Measurements from ENCODE around the gene TM4SF18. TPM values are rescaled to one million over a fixed set of nuclear protein-coding genes. Genes with fewer than 3 reads are reported as not detected.
A peak's percentile ranks its signal among the peaks of the same experiment; 100 is the strongest.
"Not testable (repeated sequence)": the region's sequence is repeated elsewhere in the genome, so short reads cannot be mapped to it uniquely, and the experiment has no call there.

The TM4SF18 gene
- total RNA-seq, 2 experiments from 2014 or later = not detected

GRCh38 chr3:149356044-149356592, 22.7 kb upstream of the TM4SF18 start:
- DNase-seq (no peak), ATAC-seq (ENCODE audit: low read depth) (no peak)
- Mint-ChIP-seq H3K9me3 (no peaks in the 10 kb centered on the region), H3K27ac (no peak overlapping the region), H3K4me1 (no peaks in the 10 kb centered on the region), H3K36me3 (no peaks in the 10 kb centered on the region), H3K4me3 (no peak overlapping the region), H3K27me3 (peaks cover 17% of the 10 kb centered on the region)
- POLR2A ChIA-PET = no interaction called here

GRCh38 chr3:149353581-149354184, 20.2 kb upstream of the TM4SF18 start:
- Mint-ChIP-seq H3K9me3 (no peaks in the 10 kb centered on the region), H3K4me1 (no peaks in the 10 kb centered on the region), H3K27me3 (peaks cover 31% of the 10 kb centered on the region), H3K36me3 (no peaks in the 10 kb centered on the region), H3K27ac (no peak overlapping the region), H3K4me3 (no peak overlapping the region)
- ATAC-seq (ENCODE audit: low read depth) (no peak), DNase-seq (no peak)
- POLR2A ChIA-PET = no interaction called here

- Mint-ChIP-seq H3K27me3 (peaks cover 35% of the 10 kb centered on the region), H3K4me3 (no peak overlapping the region), H3K27ac (no peak overlapping the region), H3K36me3 (no peaks in the 10 kb centered on the region), H3K4me1 (no peaks in the 10 kb centered on the region), H3K9me3 (no peaks in the 10 kb centered on the region)
- POLR2A ChIA-PET = no interaction called here
- DNase-seq (peak; percentile 30), ATAC-seq (ENCODE audit: low read depth) (peak; percentile 52)
Measured at GRCh38 chr3:149352556-149352955, 19.1 kb upstream of the TM4SF18 start.

GRCh38 chr3:149343951-149344350, 10.5 kb upstream of the TM4SF18 start:
- no peak for ATAC-seq (ENCODE audit: low read depth)
- POLR2A ChIA-PET = no interaction called here
- H3K4me3 Mint-ChIP-seq = no peak overlapping the region
- no peak overlapping the region for H3K27ac Mint-ChIP-seq
- H3K9me3 Mint-ChIP-seq = no peaks in the 10 kb centered on the region
- H3K4me1 Mint-ChIP-seq = no peaks in the 10 kb centered on the region
- H3K27me3 Mint-ChIP-seq = peaks cover 44% of the 10 kb centered on the region
- no peak for DNase-seq
- no peaks in the 10 kb centered on the region for H3K36me3 Mint-ChIP-seq

- DNase-seq (no peak), ATAC-seq (ENCODE audit: low read depth) (no peak)
- Mint-ChIP-seq H3K4me3 (no peak overlapping the region), H3K9me3 (no peaks in the 10 kb centered on the region), H3K27me3 (peaks cover 37% of the 10 kb centered on the region), H3K27ac (no peak overlapping the region), H3K36me3 (peaks cover 1% of the 10 kb centered on the region), H3K4me1 (no peaks in the 10 kb centered on the region)
- POLR2A ChIA-PET = no interaction called here
Measured at GRCh38 chr3:149342413-149343380, 9.3 kb upstream of the TM4SF18 start.

GRCh38 chr3:149340310-149340933, 7.0 kb upstream of the TM4SF18 start:
- H3K9me3 Mint-ChIP-seq = no peaks in the 10 kb centered on the region
- H3K36me3 Mint-ChIP-seq = peaks cover 1% of the 10 kb centered on the region
- H3K4me3 Mint-ChIP-seq = no peak overlapping the region
- peaks cover 29% of the 10 kb centered on the region for H3K27me3 Mint-ChIP-seq
- POLR2A ChIA-PET = no interaction called here
- no peaks in the 10 kb centered on the region for H3K4me1 Mint-ChIP-seq
- DNase-seq = no peak
- no peak overlapping the region for H3K27ac Mint-ChIP-seq
- ATAC-seq (ENCODE audit: low read depth) = no peak

- Mint-ChIP-seq H3K27me3 (peaks cover 25% of the 10 kb centered on the region), H3K36me3 (peaks cover 1% of the 10 kb centered on the region), H3K9me3 (no peaks in the 10 kb centered on the region), H3K4me1 (no peaks in the 10 kb centered on the region), H3K27ac (no peak overlapping the region), H3K4me3 (no peak overlapping the region)
- no peak for DNase-seq
- POLR2A ChIA-PET = no interaction called here
- ATAC-seq (ENCODE audit: low read depth) = no peak
Measured at GRCh38 chr3:149339931-149340309, 6.5 kb upstream of the TM4SF18 start.

- H3K4me1 Mint-ChIP-seq; H3K9me3 Mint-ChIP-seq; H3K27ac Mint-ChIP-seq; POLR2A ChIA-PET; H3K4me3 Mint-ChIP-seq; DNase-seq; ATAC-seq (ENCODE audit: low read depth); H3K36me3 Mint-ChIP-seq: not testable (repeated sequence)
- peaks cover 18% of the 10 kb centered on the region for H3K27me3 Mint-ChIP-seq
Measured at GRCh38 chr3:149337486-149337885, 4.0 kb upstream of the TM4SF18 start.

- POLR2A ChIA-PET = no interaction called here
- Mint-ChIP-seq H3K4me1 (no peaks in the 10 kb centered on the region), H3K27ac (no peak overlapping the region), H3K27me3 (peaks cover 16% of the 10 kb centered on the region), H3K36me3 (peaks cover 1% of the 10 kb centered on the region), H3K4me3 (no peak overlapping the region), H3K9me3 (no peaks in the 10 kb centered on the region)
- no peak for DNase-seq
- ATAC-seq (ENCODE audit: low read depth) = no peak
Measured at GRCh38 chr3:149336925-149337324, 3.5 kb upstream of the TM4SF18 start.

GRCh38 chr3:149332771-149333170, 665 bp downstream of the TM4SF18 start:
- no peak overlapping the region for H3K27ac Mint-ChIP-seq
- H3K36me3 Mint-ChIP-seq = no peaks in the 10 kb centered on the region
- DNase-seq (no peak), ATAC-seq (ENCODE audit: low read depth) (no peak)
- no peak overlapping the region for H3K4me3 Mint-ChIP-seq
- no peaks in the 10 kb centered on the region for H3K4me1 Mint-ChIP-seq
- POLR2A ChIA-PET = no interaction called here
- H3K27me3 Mint-ChIP-seq = peaks cover 15% of the 10 kb centered on the region
- no peaks in the 10 kb centered on the region for H3K9me3 Mint-ChIP-seq

GRCh38 chr3:149332227-149332765, 1.1 kb downstream of the TM4SF18 start:
- POLR2A ChIA-PET = no interaction called here
- ATAC-seq (ENCODE audit: low read depth) = no peak
- H3K27ac Mint-ChIP-seq = no peak overlapping the region
- DNase-seq = no peak
- no peak overlapping the region for H3K4me3 Mint-ChIP-seq
- H3K36me3 Mint-ChIP-seq = no peaks in the 10 kb centered on the region
- no peaks in the 10 kb centered on the region for H3K9me3 Mint-ChIP-seq
- peaks cover 18% of the 10 kb centered on the region for H3K27me3 Mint-ChIP-seq
- no peaks in the 10 kb centered on the region for H3K4me1 Mint-ChIP-seq

GRCh38 chr3:149331396-149331795, 2.0 kb downstream of the TM4SF18 start:
- H3K4me1 Mint-ChIP-seq = no peaks in the 10 kb centered on the region
- H3K36me3 Mint-ChIP-seq = no peaks in the 10 kb centered on the region
- H3K9me3 Mint-ChIP-seq = no peaks in the 10 kb centered on the region
- H3K27me3 Mint-ChIP-seq = peaks cover 18% of the 10 kb centered on the region
- H3K27ac Mint-ChIP-seq = no peak overlapping the region
- POLR2A ChIA-PET = no interaction called here
- no peak for ATAC-seq (ENCODE audit: low read depth)
- H3K4me3 Mint-ChIP-seq = no peak overlapping the region
- DNase-seq = no peak

- no peak for ATAC-seq (ENCODE audit: low read depth)
- H3K27me3 Mint-ChIP-seq = peaks cover 18% of the 10 kb centered on the region
- no peak overlapping the region for H3K27ac Mint-ChIP-seq
- H3K36me3 Mint-ChIP-seq = no peaks in the 10 kb centered on the region
- POLR2A ChIA-PET = no interaction called here
- no peak for DNase-seq
- H3K4me1 Mint-ChIP-seq = no peaks in the 10 kb centered on the region
- H3K4me3 Mint-ChIP-seq = no peak overlapping the region
- H3K9me3 Mint-ChIP-seq = no peaks in the 10 kb centered on the region
Measured at GRCh38 chr3:149330609-149331331, 2.7 kb downstream of the TM4SF18 start.
